ENCODE data around the gene LRCH3. TPM values are rescaled to one million over a fixed set of nuclear protein-coding genes. Genes with fewer than 3 reads are reported as not detected.

LRCH3 gene
- polyA plus RNA-seq, 2 of the 4 experiments (the other 2 are of a cell fraction), result 14.2 to 44.6 TPM

- Histone ChIP-seq H3K27ac (no peak overlapping the region), H3K4me2 (no peak overlapping the region), H3K4me1 (no peaks in the 10 kb centered on the region), H3K9me3 (no peaks in the 10 kb centered on the region), H3K4me3 (no peak overlapping the region)
- FAIRE-seq (no peak), DNase-seq (ENCODE audit: low read depth in 1 of 2, low spot score in 1 of 2) (no peak), ATAC-seq (no peak)
- POLR2A ChIA-PET, result no interaction called here
- 93% methylated on average over 6 of the region's 6 CpGs for WGBS (ENCODE audit: missing lambda C conversion rate)
- no peak for TF ChIP-seq USF2 (IDR thresholded peaks at IDR 0.05)
- TF ChIP-seq ESRRA (IDR thresholded peaks at IDR 0.05; ENCODE audit: borderline replicate concordance, low read length), result no peak
- no peak for TF ChIP-seq ELK1 (IDR thresholded peaks at IDR 0.05; ENCODE audit: low read depth, low read length)
- TF ChIP-seq HES2 (IDR thresholded peaks at IDR 0.05), result no peak
- no peak for TF ChIP-seq PHF8 (IDR thresholded peaks at IDR 0.05; ENCODE audit: borderline replicate concordance, low read depth)
- CTCF ChIA-PET, result no interaction called here
These were observed 82.3 kb downstream of the LRCH3 start for GRCh38 chr3:197873329-197873728.

GRCh38 chr3:197874064-197874463 lies 83.0 kb downstream of the LRCH3 start:
- H3K9me3 ChIP-seq, result no peaks in the 10 kb centered on the region
- no peak overlapping the region for H3K27ac ChIP-seq
- H3K4me1 ChIP-seq, result no peaks in the 10 kb centered on the region
- no peak overlapping the region for H3K4me2 ChIP-seq
- ChIA-PET POLR2A (no interaction called here), CTCF (no interaction called here)
- TF ChIP-seq CEBPB (IDR thresholded peaks at IDR 0.05) (no peak), HES2 (IDR thresholded peaks at IDR 0.05) (no peak), NFE2L2 (conservative IDR thresholded peaks at IDR 0.05; ENCODE audit: low read length) (no peak), CHD2 (IDR thresholded peaks at IDR 0.05; ENCODE audit: low read length, partially characterized antibody) (no peak), SREBF2 (IDR thresholded peaks at IDR 0.05) (no peak), TFCP2L1 (CRISPR knock-in tag; IDR thresholded peaks at IDR 0.05) (no peak), HOXB13 (CRISPR knock-in tag; IDR thresholded peaks at IDR 0.05; ENCODE audit: low read depth) (no peak), FOXS1 (CRISPR knock-in tag; IDR thresholded peaks at IDR 0.05) (no peak), E2F6 (IDR thresholded peaks at IDR 0.05; ENCODE audit: borderline replicate concordance, low read depth) (no peak), ZNF302 (CRISPR knock-in tag; IDR thresholded peaks at IDR 0.05) (no peak), JUN (IDR thresholded peaks at IDR 0.05) (no peak), EHMT2 (IDR thresholded peaks at IDR 0.05; ENCODE audit: low read depth) (no peak), FOSB (CRISPR knock-in tag; IDR thresholded peaks at IDR 0.05) (no peak), CHD4 (IDR thresholded peaks at IDR 0.05; ENCODE audit: borderline replicate concordance) (no peak), MAX (IDR thresholded peaks at IDR 0.05) (no peak), NPAS2 (CRISPR knock-in tag; IDR thresholded peaks at IDR 0.05; ENCODE audit: borderline replicate concordance) (no peak), EHF (CRISPR knock-in tag; IDR thresholded peaks at IDR 0.05) (no peak), ZC3H11A (IDR thresholded peaks at IDR 0.05) (no peak)
- TF ChIP-seq, protein P1, sequence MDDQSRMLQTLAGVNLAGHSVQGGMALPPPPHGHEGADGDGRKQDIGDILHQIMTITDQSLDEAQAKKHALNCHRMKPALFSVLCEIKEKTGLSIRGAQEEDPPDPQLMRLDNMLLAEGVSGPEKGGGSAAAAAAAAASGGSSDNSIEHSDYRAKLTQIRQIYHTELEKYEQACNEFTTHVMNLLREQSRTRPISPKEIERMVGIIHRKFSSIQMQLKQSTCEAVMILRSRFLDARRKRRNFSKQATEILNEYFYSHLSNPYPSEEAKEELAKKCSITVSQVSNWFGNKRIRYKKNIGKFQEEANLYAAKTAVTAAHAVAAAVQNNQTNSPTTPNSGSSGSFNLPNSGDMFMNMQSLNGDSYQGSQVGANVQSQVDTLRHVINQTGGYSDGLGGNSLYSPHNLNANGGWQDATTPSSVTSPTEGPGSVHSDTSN (IDR thresholded peaks at IDR 0.05), result no peak
- 85% methylated on average over 3 of the region's 5 CpGs for WGBS (ENCODE audit: missing lambda C conversion rate)
- FAIRE-seq, result no peak
- ATAC-seq, result no peak
- no peak overlapping the region for H3K4me3 ChIP-seq
- DNase-seq (ENCODE audit: low read depth in 1 of 2, low spot score in 1 of 2), result no peak

All from A549 (cell line).